ENCODE results near the gene CFAP54. TPM values are rescaled to one million over a fixed set of nuclear protein-coding genes. Genes with fewer than 3 reads are reported as not detected.
"Not testable (repeated sequence)": the region's sequence is repeated elsewhere in the genome, so short reads cannot be mapped to it uniquely, and the experiment has no call there.

The CFAP54 gene
- total RNA-seq, 2 donors from 2014 or later = 0.24 to 0.67 TPM

DNA sequence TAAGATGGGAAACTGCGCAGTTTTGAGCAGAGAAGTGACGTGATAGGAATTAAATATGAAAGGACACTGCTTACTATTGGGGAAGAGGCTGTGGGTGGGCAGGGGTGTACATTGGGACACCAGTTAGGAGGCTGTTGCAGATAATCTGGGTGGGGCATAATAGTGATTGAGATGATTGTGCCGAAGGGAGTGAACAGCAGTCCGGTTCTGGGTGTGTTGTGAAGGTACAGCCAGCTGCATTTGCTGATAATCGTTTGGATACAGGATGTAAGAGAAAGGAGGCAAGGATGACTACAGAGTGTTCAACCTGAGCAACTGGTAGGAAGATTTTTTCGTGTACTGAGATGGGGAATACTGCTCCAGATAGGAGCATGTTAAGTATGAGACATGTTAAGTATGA, 212.5 kb downstream of the CFAP54 start:
- H3K36me3 Mint-ChIP-seq (ENCODE audit: insufficient read depth in 2 of 2) = no peaks in the 10 kb centered on the region
- H3K27ac Mint-ChIP-seq = no peak overlapping the region
- no peaks in the 10 kb centered on the region for H3K4me1 Mint-ChIP-seq (ENCODE audit: low read depth)
- H3K9me3 Mint-ChIP-seq = peaks cover 0 to 2% of the 10 kb centered on the region in 2 donors
- no peak overlapping the region for H3K4me3 Mint-ChIP-seq
- peaks cover 26% of the 10 kb centered on the region for H3K27me3 Mint-ChIP-seq (ENCODE audit: low read depth)
- ATAC-seq (replicated peaks in 1 of 2) (no peak), DNase-seq (no peak)

DNA sequence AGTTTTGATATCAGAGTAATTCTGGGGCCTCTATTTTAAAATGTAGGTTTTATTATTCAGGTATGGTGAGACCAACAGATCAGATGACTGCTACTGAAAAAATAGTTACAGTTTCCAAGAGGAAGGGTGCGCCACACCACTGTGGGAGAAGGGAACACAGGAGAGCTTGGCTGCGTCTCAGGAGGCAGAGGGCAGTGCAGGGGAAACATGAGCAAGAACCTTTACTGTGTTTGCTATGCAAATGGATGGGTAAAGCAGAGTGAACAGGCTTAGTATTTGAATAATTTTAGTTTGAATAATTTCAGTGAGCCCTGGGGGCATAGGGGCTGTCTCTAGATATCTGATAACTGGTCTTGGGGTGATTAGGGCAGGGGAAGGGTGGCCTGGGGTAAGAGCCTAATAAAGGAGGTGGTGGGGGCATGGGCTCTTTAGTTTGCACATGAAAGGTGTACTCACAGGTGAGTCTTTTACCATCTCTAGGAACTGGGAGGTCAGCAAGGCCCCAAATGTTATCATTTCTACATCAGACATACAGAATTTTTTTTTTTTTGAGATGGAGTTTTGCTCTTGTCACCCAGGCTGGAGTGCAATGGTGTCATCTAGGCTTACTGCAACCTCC, 220.9 kb downstream of the CFAP54 start:
- ATAC-seq (replicated peaks in 1 of 2) (no peak), DNase-seq (no peak)
- Mint-ChIP-seq H3K4me3 (no peak overlapping the region), H3K4me1 (ENCODE audit: low read depth) (no peaks in the 10 kb centered on the region), H3K27me3 (ENCODE audit: low read depth) (peaks cover 5% of the 10 kb centered on the region), H3K36me3 (ENCODE audit: insufficient read depth in 2 of 2) (no peaks in the 10 kb centered on the region), H3K27ac (no peak overlapping the region), H3K9me3 (no peaks in the 10 kb centered on the region)

DNA sequence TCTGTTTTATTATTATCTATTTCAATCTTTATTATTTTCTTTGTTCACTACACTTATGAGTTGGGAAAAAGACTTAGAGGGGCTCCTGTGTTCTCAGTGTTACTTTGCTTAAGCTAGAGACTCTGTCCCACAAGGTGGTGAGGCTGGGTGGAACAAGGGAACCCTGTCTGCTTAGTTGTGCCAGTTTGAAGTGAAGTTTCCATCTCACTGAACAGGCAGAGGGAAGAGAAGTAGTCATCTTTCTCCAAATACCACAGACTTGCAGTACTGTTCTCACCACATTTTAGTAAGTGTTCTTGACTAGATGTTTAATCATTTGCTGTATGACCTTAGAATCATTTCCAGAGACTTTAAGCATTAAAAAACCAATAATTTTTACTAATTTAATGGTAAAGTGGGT, 222.0 kb downstream of the CFAP54 start:
- Mint-ChIP-seq H3K9me3 (no peaks in the 10 kb centered on the region), H3K4me3 (no peak overlapping the region), H3K36me3 (ENCODE audit: insufficient read depth in 2 of 2) (no peaks in the 10 kb centered on the region), H3K4me1 (ENCODE audit: low read depth) (no peaks in the 10 kb centered on the region), H3K27me3 (ENCODE audit: low read depth) (peaks cover 5% of the 10 kb centered on the region), H3K27ac (no peak overlapping the region)
- no peak for DNase-seq
- peak in 1 of 2 donors; percentile 44 for ATAC-seq (replicated peaks in 1 of 2)

DNA sequence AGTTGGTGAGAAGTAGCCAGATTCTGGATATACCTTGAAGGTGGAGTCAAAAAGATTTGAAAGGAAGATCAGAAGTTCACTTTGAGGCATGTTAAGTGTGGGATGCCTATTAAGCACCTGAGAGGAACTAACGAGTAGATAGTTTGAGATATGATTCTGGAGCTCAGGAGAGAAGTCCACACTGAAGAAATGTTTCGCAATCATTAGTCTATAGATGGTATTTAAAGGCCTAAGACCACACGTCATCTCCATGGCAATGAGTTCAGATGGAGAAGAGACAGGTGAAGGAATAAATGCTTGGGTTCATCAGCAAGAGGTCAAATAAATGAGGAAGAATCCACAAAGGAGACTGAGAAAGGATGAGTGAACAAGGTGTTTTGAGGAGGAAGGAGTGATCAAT, 224.8 kb downstream of the CFAP54 start:
- no peak overlapping the region for H3K27ac Mint-ChIP-seq

DNA sequence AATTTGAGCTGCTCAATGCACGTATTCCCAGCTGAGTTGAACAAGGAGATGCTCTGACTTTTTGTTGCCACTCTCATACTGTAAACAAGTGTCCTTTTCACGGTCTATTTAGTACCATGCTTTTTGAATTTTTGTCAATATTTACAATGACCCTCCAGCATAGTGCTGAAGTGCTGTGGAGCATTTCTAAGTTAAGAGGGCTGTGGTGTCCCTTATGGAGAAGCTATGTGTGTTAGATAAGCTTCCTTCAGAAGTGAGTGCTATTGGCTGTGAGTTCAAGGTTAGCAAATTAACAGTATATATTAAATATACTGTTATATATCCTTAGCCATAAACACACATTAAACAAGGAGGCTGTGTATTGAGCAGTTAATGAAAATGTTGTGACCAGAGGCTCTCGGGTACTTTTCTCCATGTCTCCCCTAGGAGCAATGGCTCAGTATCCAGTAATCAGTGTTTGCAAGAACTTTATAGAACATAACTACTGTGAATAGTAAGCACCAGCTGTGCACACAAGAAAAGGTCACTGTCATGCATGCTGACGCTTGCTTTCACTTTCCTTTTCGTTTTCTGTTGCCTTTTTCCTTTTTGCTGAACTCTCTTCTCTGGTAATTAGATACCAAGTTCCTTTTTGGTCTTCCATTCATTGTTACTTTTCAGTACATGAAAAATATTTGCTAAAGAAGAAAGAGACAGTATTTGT, 230.4 kb downstream of the CFAP54 start:
- peaks cover 5% of the 10 kb centered on the region for H3K4me1 Mint-ChIP-seq (ENCODE audit: low read depth)
- H3K4me3 Mint-ChIP-seq = peak overlapping the region; percentile 87 to 97
- H3K27ac Mint-ChIP-seq = peak overlapping the region; percentile 99
- peak; percentile 85 to 87 for ATAC-seq (replicated peaks in 1 of 2)
- peak; percentile 13 to 36 for DNase-seq
- H3K9me3 Mint-ChIP-seq = no peaks in the 10 kb centered on the region
- no peaks in the 10 kb centered on the region for H3K27me3 Mint-ChIP-seq (ENCODE audit: low read depth)
- H3K36me3 Mint-ChIP-seq (ENCODE audit: insufficient read depth in 2 of 2) = no peaks in the 10 kb centered on the region

More for the DNA sequence above, 224.8 kb downstream of the CFAP54 start:
- Mint-ChIP-seq H3K4me3 (no peak overlapping the region), H3K27me3 (ENCODE audit: low read depth) (peaks cover 5% of the 10 kb centered on the region), H3K36me3 (ENCODE audit: insufficient read depth in 2 of 2) (no peaks in the 10 kb centered on the region), H3K9me3 (no peaks in the 10 kb centered on the region), H3K4me1 (ENCODE audit: low read depth) (no peaks in the 10 kb centered on the region)
- DNase-seq = no peak
- ATAC-seq (replicated peaks in 1 of 2) = no peak

DNA sequence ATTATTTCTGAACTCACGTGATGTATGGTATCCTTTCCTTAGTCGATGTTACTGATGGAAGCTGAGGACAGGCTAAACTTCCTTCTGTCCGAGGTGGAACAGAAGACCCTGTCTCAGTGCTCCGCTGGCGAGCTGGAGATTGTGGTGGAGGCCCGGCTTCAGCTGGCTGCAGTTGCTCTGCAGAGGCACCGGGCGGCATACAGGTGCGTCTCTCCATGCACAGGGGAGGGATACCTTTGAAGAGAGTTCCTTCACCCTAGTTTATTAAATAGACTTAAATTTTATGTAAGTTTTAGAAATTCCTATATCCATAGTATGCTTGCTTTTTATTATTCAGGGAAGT, 231.0 kb downstream of the CFAP54 start:
- no peaks in the 10 kb centered on the region for H3K27me3 Mint-ChIP-seq (ENCODE audit: low read depth)
- H3K4me1 Mint-ChIP-seq (ENCODE audit: low read depth) = peaks cover 5% of the 10 kb centered on the region
- H3K36me3 Mint-ChIP-seq (ENCODE audit: insufficient read depth in 2 of 2) = no peaks in the 10 kb centered on the region
- H3K27ac Mint-ChIP-seq = peak overlapping the region; percentile 99
- DNase-seq (peak; percentile 22 to 41), ATAC-seq (replicated peaks in 1 of 2) (peak; percentile 77 to 79)
- H3K9me3 Mint-ChIP-seq = no peaks in the 10 kb centered on the region
- peak overlapping the region; percentile 87 to 97 for H3K4me3 Mint-ChIP-seq

DNA sequence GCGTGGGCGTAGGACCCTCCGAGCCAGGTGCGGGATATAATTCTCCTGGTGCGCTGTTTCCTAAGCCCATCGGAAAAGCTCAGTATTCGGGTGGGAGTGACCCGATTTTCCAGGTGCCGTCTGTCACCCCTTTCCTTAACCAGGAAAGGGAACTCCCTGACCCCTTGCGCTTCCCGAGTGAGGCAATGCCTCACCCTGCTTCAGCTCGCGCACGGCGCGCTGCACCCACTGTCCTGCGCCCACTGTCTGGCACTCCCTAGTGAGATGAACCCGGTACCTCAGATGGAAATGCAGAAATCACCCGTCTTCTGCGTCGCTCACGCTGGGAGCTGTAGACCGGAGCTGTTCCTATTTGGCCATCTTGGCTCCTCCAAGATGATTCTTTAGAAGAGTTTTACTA, 240.1 kb downstream of the CFAP54 start:
- not testable (repeated sequence) for H3K27me3 Mint-ChIP-seq (ENCODE audit: low read depth); DNase-seq; H3K9me3 Mint-ChIP-seq; H3K36me3 Mint-ChIP-seq (ENCODE audit: insufficient read depth in 2 of 2); ATAC-seq (replicated peaks in 1 of 2); H3K4me3 Mint-ChIP-seq; H3K27ac Mint-ChIP-seq; H3K4me1 Mint-ChIP-seq (ENCODE audit: low read depth)

DNA sequence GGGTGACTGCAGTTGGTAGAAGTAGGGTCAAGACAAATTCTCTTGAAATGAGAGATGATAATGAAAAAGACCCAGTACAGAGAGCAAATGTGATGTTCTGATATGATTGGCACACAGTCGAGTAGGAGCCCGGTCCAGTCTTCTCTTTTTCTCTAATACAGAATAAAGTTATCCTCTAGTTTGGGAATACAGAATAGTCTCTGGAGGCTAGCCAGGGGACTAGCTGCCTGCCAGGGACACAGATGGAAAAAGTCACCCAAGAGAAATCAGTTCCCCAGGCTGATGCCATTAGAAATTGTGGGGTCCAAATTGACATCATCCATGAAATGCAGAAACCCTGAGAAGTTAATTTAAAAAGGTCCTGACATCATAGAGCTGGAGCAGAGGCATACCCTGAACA, 240.5 kb downstream of the CFAP54 start:
- ATAC-seq (replicated peaks in 1 of 2) (no peak), DNase-seq (no peak)
- Mint-ChIP-seq H3K4me3 (no peak overlapping the region), H3K4me1 (ENCODE audit: low read depth) (no peaks in the 10 kb centered on the region), H3K27ac (no peak overlapping the region), H3K36me3 (ENCODE audit: insufficient read depth in 2 of 2) (no peaks in the 10 kb centered on the region), H3K9me3 (no peaks in the 10 kb centered on the region), H3K27me3 (ENCODE audit: low read depth) (no peaks in the 10 kb centered on the region)

DNA sequence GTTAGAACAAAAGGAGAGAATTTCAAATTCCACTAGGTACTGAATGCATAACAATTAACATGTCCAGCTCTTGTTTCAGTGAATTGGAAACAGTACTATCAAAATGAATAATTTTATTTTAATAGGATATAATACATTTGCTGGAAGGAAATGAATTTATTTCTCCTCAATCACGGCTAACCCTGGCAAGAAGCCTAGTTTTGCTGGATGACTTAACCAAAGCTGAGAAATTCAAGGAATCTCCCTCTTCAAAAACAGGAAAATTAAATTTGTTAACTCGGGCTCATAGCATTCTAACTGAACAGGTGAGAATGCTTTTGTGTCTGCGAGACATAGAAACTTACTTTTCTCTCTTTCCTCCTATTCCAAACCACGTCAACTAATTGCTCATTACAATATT, 254.2 kb downstream of the CFAP54 start:
- no peaks in the 10 kb centered on the region for H3K4me1 Mint-ChIP-seq (ENCODE audit: low read depth)
- H3K36me3 Mint-ChIP-seq (ENCODE audit: insufficient read depth in 2 of 2) = no peaks in the 10 kb centered on the region
- no peak overlapping the region for H3K27ac Mint-ChIP-seq
- DNase-seq (no peak), ATAC-seq (replicated peaks in 1 of 2) (no peak)
- no peak overlapping the region for H3K4me3 Mint-ChIP-seq
- no peaks in the 10 kb centered on the region for H3K9me3 Mint-ChIP-seq
- peaks cover 4% of the 10 kb centered on the region for H3K27me3 Mint-ChIP-seq (ENCODE audit: low read depth)

DNA sequence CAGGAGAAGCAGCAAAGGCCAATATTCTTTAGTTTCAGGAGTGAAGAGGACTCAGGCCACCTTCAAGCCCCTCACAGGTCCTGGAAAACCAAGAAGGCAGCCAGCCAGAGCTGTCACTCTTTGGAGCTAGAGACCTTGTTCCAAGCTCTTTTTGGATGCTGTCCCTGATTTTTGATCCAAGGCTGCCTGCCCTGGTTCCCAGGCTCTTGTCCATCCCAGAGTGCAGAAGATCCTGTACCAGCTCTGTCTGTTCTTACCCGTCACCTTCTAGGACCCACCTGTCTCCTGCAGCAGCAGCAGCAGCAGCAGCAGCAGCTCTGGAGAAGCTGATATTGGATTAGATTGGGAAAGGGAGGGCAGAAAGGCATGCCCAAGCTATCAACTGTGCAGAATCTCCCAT, 260.6 kb downstream of the CFAP54 start:
- DNase-seq (no peak), ATAC-seq (replicated peaks in 1 of 2) (no peak)
- no peak overlapping the region for H3K4me3 Mint-ChIP-seq
- H3K36me3 Mint-ChIP-seq (ENCODE audit: insufficient read depth in 2 of 2) = no peaks in the 10 kb centered on the region
- H3K9me3 Mint-ChIP-seq = no peaks in the 10 kb centered on the region
- no peaks in the 10 kb centered on the region for H3K4me1 Mint-ChIP-seq (ENCODE audit: low read depth)
- no peak overlapping the region for H3K27ac Mint-ChIP-seq
- H3K27me3 Mint-ChIP-seq (ENCODE audit: low read depth) = peaks cover 8% of the 10 kb centered on the region

DNA sequence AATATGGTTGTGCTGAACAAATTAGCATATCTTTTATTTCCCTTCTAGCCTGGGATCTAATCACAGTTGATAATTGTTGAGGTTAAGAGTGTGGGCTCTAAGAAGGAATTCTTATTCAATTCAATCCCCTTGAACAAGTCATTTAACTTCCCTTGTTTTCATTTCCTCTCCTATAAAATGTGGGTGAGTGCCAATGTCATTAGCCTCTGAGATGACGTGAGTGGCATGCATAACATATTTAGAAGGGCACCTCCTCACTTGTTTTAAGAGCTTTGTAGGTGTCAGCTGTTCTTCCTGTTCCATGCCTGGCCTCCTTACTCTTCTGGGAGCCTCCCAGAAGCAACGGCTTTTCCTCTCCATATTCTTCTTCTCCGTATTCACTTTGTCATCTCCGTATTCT, 262.2 kb downstream of the CFAP54 start:
- H3K27me3 Mint-ChIP-seq (ENCODE audit: low read depth) = peaks cover 8% of the 10 kb centered on the region
- ATAC-seq (replicated peaks in 1 of 2) (no peak), DNase-seq (no peak)
- no peak overlapping the region for H3K4me3 Mint-ChIP-seq
- no peaks in the 10 kb centered on the region for H3K36me3 Mint-ChIP-seq (ENCODE audit: insufficient read depth in 2 of 2)
- no peaks in the 10 kb centered on the region for H3K4me1 Mint-ChIP-seq (ENCODE audit: low read depth)
- no peaks in the 10 kb centered on the region for H3K9me3 Mint-ChIP-seq
- no peak overlapping the region for H3K27ac Mint-ChIP-seq

DNA sequence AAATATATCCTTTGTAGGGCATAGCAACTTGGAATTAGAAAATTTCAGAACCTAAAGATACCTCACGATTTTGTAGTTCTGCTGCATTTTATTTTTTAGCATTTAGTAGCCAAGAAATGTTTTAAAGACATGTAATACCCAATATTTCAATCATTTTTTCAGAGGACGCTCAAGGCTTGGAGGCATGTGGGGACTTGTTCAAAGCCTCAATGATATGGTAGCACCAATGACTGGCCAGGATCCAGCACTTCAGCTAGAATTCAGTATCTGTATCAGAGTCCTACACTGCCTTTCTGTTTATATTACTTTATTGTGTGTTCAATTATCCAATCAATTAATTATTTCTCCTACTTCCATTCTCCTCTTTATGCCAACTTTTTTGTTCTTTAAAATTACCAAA, 262.8 kb downstream of the CFAP54 start:
- Mint-ChIP-seq H3K4me1 (ENCODE audit: low read depth) (no peaks in the 10 kb centered on the region), H3K4me3 (no peak overlapping the region), H3K9me3 (no peaks in the 10 kb centered on the region)

DNA sequence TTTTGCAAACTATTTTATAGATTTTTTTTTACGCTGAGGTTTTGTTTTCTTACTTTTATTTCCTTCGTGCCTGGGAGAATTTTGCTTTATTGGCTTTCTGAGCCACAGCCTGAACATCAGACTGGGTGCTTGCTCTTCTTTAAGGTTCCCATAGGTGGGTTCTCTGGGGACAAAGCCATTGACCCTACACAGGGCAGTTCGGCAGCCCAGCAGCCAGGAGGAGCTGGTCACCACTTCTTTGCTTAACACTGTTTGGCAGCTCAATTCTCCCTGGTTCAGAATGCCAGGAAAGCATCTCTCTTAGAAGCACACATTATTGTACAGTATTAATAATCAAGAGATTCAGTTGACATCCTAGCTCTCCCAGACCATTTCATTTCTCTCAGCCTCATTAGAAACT, 276.9 kb downstream of the CFAP54 start:
- Mint-ChIP-seq H3K27ac (no peak overlapping the region), H3K4me1 (ENCODE audit: low read depth) (no peaks in the 10 kb centered on the region), H3K36me3 (ENCODE audit: insufficient read depth in 2 of 2) (no peaks in the 10 kb centered on the region), H3K4me3 (no peak overlapping the region), H3K27me3 (ENCODE audit: low read depth) (peaks cover 10% of the 10 kb centered on the region), H3K9me3 (no peaks in the 10 kb centered on the region)
- DNase-seq (no peak), ATAC-seq (replicated peaks in 1 of 2) (no peak)

More for the DNA sequence above, 262.8 kb downstream of the CFAP54 start:
- Mint-ChIP-seq H3K27ac (no peak overlapping the region), H3K36me3 (ENCODE audit: insufficient read depth in 2 of 2) (no peaks in the 10 kb centered on the region), H3K27me3 (ENCODE audit: low read depth) (peaks cover 4% of the 10 kb centered on the region)
- no peak for ATAC-seq (replicated peaks in 1 of 2)
- no peak for DNase-seq

DNA sequence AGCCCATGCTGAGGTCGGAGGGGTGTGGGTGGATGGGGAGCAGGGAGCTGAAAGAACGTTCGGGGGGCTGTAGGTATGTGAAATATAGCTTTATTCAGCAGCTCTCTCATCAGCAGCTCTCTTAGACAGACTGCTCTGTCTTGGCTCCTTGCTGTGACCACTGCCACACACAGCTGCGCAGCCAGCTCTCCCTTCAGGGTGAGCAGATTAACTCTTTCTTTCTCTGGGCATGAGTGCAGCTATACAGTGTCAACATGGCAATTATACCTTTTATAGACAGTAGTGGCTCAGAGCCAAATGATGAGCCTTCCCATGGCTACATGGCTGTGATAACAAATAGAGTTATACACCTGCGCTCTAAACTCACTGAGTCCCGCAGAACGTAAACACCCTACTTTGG, 280.0 kb downstream of the CFAP54 start:
- no peak overlapping the region for H3K27ac Mint-ChIP-seq
- no peaks in the 10 kb centered on the region for H3K4me1 Mint-ChIP-seq (ENCODE audit: low read depth)
- no peak overlapping the region for H3K4me3 Mint-ChIP-seq
- DNase-seq (no peak), ATAC-seq (replicated peaks in 1 of 2) (no peak)
- H3K27me3 Mint-ChIP-seq (ENCODE audit: low read depth) = peaks cover 10% of the 10 kb centered on the region
- no peaks in the 10 kb centered on the region for H3K36me3 Mint-ChIP-seq (ENCODE audit: insufficient read depth in 2 of 2)
- no peaks in the 10 kb centered on the region for H3K9me3 Mint-ChIP-seq
